Measurements from ENCODE around the gene PUDP.

DNA sequence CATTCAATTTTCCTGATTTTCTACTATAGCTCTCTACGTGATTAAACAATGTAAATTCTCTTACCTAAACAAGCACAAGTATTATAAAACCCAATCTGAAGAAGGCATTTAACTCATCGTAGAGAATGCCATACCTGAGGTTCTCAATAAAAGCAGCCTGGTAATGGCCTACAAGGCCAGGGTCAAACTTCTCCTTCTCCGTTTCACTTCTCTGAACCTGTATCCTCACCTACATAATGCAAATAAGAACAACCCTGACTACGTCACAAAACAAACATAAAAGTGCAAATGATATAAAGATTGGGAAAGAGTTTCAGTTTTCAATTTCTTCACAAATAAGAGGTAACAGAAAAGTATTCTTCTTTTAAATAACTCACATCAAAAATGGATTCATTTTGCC lies 56.0 kb downstream of the PUDP start:
- TF ChIP-seq EZH2 (IDR thresholded peaks at IDR 0.05; ENCODE audit: insufficient read depth, poor library complexity, severe bottlenecking) = no peak
- TF ChIP-seq EZH2phosphoT487 (IDR thresholded peaks at IDR 0.05; ENCODE audit: insufficient read depth, low read depth) = no peak
